Measurements from ENCODE around the gene CDRT15L2.
"Not testable (repeated sequence)": the region's sequence is repeated elsewhere in the genome, so short reads cannot be mapped to it uniquely, and the experiment has no call there.

The CDRT15L2 gene

DNA sequence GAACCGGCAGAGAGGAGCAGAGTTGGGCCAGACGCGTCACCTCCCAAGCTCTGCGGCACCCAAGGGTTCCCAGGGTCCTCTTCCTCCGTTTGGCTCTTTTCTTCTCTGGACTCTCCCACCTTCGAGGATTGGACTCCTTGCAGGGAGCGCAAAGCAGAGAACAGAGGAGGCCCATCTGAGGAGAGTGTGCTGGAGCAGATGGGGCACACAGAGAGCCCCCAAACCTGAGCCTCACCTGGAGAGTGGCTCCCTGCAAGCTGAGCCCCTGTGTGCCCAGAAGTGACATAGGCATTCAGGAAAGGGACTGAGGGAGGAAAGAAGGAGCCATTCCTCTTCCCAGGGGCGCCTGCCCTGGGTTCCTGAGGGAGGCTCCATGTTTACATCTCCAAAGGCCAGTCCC lies 6.3 kb upstream of the CDRT15L2 start:
- DNase-seq (ENCODE audit: low read depth, low spot score): not testable (repeated sequence)

DNA sequence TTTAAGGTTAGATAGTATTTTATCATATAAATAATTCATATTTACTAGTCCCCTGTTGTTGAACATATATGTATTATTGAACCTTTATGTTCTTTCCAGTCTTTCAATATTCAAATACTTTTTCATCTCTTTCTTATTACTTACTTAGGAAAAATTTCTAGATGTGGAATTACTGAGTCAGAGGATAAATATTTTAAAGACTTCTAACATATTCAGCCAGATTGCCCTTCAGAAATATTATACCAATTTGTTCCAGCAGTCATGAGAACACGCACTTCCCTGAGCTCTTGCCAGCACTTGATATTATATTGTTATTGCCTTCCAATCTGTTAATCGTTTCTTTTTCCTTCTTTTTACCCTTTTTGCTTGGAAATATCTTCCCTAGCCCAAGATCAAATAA lies 4.5 kb upstream of the CDRT15L2 start:
- not testable (repeated sequence) for DNase-seq (ENCODE audit: low read depth, low spot score)

DNA sequence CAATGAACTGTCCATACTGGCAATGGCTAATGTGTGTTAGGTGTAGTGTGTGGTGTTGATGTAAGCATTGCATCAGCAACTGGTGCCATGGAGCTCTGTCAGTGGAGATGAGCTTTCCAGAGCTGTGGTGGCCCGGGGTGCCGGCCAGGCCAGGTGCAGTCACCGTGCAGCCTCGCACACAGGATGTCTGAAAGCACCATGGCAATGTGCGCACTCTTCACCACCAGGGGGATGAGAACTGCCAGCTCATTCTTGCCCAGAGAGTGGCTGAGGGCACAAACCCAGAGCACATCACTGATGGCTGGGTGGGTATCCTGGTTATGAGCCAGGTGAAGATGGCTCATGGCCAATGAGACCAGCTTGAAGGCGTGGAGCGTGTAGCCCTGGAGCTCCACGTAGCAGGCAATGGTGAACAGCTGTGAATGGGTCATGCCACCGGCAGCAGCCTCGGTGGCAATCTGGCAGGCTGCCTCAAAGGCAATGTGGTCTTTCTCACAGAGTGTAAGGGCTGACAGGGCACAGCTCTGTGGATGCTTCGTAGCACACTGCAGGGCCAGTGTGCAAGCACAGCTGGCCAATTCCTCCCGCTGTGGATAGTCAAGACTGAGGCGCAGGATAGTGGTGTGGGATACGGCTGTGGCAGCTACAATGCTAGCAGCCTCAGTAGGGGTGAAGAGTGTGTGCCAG lies 4.5 kb downstream of the CDRT15L2 start:
- not testable (repeated sequence) for DNase-seq (ENCODE audit: low read depth, low spot score)

DNA sequence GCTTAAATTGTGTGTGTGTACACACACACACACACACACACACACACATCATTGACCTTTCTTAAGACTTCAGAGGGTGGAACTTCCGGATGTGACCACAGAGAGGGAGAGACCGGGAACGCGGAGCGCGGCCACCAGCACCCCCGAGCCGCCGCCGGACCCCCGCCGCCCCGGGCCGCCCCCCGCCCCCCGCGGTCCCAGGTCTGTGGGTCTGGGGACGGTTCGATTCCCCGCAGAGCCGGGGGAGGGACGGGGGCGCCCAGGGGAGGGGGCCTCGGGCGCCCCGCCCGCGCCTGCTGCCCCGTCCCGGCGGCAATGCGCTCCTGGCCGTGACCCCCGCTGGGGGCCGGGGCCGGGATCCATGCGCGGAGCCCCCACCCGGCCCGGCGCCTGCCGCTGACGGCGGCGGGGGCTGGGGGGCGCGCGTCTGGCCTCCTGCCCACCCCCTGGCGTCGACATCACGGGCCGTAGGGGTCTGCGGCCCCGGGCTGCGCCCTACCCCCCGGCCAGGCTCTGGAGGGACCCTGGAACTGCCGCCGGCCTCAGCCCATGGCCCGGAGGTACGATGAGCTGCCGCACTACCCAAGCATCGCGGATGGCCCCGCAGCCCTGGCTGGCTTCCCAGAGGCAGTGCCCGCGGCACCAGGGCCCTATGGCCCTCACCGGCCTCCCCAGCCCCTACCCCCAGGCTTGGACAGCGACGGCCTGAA lies 9.4 kb downstream of the CDRT15L2 start:
- DNase-seq (ENCODE audit: low read depth, low spot score): peak; percentile 15

DNA sequence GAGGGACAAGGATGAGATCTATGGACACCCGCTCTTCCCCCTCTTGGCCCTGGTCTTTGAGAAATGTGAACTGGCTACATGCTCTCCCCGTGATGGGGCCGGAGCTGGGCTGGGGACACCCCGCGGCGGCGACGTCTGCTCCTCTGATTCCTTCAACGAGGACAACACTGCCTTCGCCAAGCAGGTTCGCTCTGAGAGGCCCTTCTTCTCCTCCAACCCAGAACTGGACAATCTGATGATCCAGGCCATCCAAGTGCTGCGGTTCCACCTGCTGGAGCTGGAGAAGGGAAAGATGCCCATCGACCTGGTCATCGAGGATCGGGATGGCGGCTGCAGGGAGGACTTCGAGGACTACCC lies 9.9 kb downstream of the CDRT15L2 start:
- DNase-seq (ENCODE audit: low read depth, low spot score): not testable (repeated sequence)

DNA sequence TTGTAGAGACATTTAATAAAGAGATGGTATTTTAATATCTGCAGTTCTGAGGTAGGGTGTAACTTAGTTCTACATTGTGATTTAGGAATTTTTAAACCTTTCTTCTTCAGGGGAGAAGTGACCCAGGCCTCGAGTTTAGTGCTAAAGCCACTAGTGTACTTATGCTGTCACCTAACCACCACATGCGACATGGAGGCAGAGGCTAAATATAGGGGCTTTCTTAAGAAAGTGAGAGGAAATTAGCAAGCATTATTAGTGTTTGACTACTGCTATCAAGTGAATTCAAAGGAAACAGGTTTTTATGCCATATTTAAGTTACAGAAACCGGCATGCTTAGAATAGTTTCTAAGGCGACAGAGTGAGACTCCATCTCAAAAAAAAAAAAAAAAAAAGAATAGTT lies 11.5 kb downstream of the CDRT15L2 start:
- not testable (repeated sequence) for DNase-seq (ENCODE audit: low read depth, low spot score)

DNA sequence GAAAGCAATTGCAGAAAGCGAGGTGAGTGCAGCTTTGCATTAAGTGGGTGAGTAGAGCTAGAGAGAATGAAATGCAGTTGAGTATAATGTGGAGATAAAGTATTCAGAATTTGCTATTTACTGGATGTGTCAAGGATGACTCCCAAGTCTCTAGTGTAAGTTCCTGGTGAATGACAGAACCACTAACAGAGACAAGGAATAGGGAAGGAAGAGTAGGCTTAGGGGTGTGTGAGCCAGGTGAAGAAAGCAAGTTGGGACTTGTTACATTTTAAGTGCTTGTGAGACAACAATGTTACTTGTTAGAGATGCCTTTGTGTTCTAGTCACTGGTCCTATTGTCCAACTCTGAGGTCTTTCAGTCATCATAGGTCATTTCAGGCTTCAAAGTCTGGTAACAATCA lies 26.0 kb downstream of the CDRT15L2 start:
- not testable (repeated sequence) for DNase-seq (ENCODE audit: low read depth, low spot score)

DNA sequence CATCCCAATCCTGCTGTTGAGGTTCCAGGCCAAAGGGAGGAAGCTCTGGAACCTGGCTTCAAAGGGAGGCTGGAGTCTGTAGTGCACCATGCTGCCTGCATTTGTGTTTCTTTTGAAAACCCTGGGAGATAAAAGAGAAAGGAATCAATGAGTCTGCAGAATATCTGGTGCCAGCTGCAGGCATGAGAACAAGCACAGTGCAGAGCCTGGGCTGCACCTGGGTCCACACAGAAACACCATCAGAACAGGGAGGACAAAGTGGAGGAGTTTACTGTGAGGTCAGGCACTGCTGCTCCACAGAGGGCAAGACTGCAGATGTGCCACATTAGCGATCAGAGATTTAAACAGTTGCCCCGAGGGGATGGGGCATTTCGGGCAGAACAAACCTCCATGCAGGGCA lies 30.0 kb downstream of the CDRT15L2 start:
- not testable (repeated sequence) for DNase-seq (ENCODE audit: low read depth, low spot score)

DNA sequence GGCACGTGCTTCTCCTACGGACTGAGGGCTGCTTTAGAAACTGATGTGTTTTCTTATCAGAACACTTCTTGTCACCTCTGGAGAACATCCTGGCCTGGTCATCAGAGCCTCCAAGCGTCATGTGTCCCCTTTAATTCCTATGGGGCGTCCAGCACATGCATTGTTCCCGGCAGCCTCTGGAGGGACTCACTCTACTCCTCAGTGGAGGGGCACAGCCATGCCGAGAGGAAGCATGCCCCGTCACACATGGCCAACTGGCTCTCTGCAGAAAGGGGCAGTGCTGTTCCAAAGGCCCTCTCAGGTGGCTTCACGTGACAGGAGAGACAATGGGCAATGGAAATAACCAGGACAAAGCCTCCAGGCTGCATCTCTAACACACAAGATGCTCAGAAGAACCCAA lies 31.8 kb downstream of the CDRT15L2 start:
- no peak for DNase-seq (ENCODE audit: low read depth, low spot score)

DNA sequence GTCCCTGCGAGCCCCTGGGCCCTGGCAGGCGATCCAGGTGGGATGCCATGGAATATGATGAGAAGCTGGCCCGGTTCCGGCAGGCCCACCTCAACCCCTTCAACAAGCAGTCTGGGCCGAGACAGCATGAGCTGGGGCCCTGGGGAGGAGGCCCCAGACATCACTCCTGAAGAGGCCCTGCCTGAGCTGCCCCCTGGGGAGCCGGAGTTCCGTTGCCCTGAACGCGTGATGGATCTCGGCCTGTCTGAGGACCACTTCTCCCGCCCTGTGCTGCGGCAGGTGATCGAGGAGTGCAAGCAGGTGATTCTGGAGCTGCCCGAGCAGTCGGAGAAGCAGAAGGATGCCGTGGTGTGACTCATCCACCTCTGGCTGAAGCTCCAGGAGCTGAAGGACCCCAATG lies 33.1 kb downstream of the CDRT15L2 start:
- no peak for DNase-seq (ENCODE audit: low read depth, low spot score)

DNA sequence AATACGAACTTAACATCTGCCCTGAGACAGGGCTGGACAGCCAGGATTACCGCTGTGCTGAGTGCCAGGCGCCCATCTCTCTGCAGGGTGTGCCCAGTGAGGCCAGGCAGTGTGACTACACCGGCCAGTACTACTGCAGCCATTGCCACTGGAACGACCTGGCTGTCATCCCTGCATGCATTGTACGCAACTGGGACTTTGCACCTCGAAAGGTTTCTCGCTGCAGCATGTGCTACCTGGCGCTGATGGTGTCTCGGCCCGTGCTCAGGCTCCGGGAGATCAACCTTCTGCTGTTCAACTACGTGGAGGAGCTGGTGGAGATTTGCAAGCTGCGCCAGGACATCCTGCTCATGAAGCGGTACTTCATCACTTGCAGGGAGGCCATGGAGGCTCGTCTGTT lies 33.7 kb downstream of the CDRT15L2 start:
- DNase-seq (ENCODE audit: low read depth, low spot score): no peak

DNA sequence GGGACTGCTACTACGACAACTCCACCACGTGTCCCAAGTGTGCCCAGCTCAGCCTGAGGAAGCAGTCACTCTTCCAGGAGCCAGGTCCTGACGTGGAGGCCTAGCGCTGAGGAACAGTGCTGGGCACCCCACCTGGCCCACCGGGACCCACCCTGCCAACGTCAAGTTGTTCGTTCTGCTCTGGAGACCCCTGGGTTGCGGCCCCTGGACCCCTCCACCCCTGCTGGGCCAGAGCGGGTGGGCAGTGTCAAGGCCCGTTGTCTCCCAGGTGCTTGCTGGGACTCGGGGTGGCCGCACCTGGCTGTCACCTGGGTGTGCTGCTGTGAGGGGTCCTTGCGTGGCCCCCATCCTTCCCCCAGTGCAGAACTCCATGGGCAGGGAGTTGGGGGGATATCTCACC lies 34.4 kb downstream of the CDRT15L2 start:
- DNase-seq (ENCODE audit: low read depth, low spot score): no peak

DNA sequence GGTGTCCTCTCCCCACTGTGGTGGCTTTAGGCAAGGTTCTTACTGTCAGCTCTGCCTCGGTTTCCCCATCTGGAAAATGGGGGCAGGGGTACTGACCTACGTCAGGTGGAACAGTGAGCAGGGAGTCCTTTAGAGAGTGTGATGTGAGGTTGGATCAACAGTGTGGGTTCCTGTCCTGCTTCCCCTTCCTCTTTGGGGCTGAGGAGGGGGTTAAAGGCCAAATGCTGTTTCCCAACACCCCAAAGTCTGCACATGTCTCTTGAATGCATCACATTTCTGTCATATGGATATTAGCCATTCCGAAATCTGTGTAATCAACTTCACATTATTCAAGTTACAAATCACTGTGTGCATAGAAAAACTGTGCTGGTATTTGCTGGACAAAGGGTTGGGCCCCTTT lies 35.9 kb downstream of the CDRT15L2 start:
- DNase-seq (ENCODE audit: low read depth, low spot score): not testable (repeated sequence)
